Activated CD8-positive, alpha-beta memory T cell treated with anti-CD3 and anti-CD28 coated beads, Interleukin-2, amount 50 U/mL, for 24 hours (primary cell): ENCODE results near the gene MAST4.

Source experiments
- DNase-seq: peaks from one replicate; pipeline ENCODE4 v3.0.0-alpha.2; 2020; ENCODE audit errors: extremely low read depth

The MAST4 gene

DNA sequence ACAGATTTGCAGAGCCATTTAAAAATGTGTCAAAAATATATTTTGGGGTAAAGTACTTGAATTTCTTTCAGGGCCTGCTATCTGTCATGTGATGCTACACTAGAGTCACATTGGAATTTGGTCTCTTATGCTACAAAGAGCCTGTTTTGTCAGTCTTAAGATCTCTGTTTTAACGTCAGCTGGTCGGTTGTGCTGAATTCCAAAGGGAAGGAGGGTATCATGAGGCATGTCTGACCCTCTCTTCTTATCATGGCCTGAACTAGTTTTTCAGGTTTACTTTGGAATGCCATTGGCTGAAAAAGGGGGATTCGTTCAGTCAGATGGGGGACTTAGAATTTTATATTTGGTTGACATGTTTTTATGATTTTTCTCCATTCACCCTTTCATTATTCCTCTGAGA, 309.8 kb downstream of the MAST4 start:
- no peak for DNase-seq

DNA sequence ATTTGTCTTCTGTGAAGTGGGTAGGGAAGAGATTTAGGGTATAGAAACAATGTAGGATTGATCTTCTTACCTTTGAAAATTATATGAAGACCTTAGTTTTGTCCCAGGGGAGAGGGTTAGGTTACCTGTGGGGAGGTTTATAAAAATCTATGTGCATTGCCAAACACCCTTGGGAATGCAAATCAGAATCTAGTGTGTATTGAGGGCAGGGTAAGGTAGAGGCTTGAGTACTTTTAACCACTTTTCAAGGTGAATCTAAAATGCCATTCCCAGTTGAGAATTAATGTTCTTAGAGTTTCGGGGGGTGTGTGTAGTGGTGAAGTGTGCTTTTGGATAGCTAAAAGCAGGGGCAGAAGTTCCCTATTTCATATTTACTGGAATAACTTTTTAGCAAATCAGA, 312.0 kb downstream of the MAST4 start:
- no peak for DNase-seq

DNA sequence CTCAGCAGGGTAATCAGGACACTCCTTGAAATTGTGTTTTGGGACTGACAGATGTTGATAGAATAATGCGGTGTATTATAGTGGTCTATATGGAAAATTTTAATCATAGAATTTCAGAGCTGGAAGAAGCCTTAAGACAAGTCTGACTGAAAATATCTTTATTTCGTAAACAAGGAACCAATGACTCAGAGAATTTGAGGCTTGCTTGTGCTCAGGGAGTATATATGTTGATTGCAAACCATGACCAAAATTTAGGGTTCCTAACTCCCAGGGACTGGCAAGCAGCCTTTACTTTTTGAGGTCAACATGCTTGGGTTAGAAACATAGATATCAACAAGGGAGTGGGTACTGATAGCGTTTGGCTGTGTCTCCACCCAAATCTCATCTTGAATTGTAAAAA, 313.2 kb downstream of the MAST4 start:
- no peak for DNase-seq

DNA sequence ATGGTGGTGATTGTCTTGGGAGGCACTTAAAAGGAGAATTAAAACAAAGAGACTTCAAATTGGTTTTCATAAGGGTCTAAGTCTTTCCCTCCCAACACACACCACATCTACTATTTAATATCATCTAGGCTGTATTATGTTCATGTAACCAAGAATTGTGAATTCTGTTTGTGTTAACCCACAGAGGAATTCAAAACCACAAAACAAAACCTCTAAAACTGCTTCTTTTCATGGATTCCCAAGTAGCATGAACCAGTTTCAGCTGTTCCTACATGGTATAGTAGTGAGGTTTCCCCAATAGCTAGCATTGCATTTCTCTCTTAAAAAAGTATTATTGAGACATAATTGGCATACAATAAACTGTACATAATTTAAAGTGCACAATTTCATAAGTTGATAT, 316.6 kb downstream of the MAST4 start:
- DNase-seq, result no peak

DNA sequence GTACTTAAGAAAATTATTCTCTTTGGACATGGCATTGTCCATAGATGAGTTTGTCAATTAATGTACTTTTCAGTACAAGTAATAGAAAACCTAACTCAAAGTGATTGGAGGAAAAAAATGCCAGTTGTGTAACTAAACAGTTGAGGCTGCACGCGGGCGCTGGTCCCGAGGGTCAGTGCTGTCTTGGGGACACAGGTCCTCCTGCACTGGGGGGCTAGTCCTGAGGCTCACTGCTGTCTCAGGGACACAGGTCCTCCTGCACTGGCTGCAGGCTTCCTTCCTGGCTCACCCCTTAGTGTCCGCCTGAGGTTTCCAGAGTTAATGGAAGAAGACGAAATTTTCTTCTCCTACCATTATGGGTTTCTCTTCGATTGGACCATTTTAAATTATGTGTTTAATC, 319.3 kb downstream of the MAST4 start:
- no peak for DNase-seq

DNA sequence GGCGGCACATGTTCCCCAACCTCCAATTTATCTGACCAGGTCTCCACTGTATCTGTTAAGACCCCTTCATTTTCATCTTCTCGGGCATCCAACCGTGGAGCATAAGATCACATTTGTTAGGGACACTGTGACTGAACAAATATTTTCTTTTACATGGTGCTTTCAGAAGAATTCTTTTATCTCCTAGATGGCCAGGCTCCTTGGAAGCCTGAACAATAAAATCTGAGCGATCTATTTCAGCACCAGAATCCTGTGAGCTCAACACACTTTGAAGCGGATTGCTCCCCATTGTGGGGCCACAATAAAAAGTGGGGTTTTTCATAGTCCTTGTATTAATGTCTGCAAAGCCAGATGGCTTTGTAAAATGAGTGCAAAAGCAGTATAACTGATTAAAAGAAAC, 326.7 kb downstream of the MAST4 start:
- DNase-seq, result no peak

DNA sequence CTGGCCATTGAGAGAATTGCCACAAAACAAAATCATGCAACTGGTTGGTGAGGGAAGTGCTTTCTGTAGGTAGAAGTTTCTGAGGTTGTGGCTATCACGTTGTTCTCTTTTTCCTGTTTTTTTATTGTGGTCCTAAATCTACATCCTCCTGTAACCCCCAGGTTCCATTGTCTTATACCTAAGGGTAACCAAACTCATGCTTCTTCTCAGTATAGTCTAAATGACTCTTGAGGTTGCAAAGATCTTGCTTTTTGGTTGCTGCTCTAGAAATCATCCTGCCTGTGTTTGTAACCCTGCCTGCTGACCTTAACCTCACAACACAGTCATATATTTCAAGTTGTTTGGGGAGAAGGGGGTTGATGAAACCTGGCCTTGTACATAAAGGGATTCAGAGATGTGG, 327.3 kb downstream of the MAST4 start:
- DNase-seq, result no peak

DNA sequence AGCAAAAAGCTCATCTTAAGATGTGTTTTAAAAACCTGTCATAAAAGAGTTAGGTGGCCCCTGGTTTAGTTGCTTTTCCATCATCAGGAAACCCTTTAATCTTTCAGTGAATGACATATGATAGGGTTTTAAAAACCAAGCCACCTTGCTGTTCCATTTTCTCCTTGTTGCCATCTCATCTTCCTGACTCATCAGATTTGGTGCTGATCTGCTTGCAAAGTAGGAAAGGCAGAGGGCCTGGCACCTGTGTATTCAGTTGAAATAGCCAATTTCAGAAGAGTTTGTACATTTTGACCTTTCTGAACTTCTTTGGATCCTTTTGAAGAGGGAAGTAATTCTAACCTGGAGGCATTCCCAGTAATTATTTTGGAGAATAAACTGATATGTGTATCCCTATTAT, 327.7 kb downstream of the MAST4 start:
- DNase-seq, result no peak

DNA sequence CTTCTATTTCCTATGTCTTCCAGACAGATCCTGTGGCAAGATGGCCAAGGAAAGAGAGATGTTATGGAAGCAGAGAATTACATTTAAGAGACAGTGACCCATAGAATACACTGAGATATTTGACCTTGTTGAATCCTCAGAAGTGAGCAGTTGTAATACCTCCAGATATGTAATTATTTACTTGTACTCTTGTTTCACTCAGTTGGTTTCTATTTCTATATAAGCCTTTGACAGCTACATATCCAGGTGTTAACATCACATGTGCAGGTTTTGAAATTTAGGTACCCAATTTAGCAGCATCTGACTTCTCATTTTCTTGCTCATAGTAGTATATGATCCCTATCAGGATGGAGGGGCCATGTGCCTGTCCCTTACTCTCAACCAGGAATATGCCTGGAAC, 330.9 kb downstream of the MAST4 start:
- DNase-seq, result no peak

DNA sequence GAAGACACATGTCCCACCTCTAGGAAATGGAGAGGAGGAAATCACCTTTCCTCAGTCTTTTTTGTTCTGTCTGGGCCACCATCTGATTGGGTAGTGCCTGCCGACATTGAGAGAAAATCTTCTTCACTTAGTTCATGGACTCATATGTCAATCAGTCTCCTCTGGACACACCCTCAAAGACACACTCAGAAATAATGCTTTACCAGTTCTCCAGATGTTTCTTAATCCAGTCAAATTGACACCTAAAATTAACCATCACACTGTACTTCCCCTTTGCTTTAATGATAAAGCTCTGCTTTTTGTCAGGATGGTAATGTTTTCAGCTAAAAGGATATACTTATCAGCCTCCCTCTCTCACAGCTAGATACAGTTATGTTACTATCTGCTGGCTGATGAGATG, 333.1 kb downstream of the MAST4 start:
- no peak for DNase-seq

DNA sequence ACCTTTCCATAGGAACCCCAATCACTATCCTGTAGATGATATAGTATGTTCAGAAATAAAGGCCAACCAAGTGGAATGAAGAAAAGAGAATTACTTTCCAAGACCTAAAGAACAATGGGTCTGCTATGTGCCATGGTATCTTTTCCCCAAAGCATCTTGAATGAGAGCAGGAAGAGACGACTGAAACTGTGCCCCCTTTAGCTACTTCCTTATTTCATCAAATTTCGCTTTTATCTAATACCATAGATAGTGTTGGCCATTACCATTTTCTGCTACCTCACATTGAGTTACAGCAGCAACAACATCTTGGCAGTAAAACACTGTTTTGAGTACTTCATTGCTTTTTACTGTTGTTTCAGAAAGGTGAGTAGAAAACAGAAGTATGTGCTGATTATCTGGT, 333.8 kb downstream of the MAST4 start:
- DNase-seq, result no peak

DNA sequence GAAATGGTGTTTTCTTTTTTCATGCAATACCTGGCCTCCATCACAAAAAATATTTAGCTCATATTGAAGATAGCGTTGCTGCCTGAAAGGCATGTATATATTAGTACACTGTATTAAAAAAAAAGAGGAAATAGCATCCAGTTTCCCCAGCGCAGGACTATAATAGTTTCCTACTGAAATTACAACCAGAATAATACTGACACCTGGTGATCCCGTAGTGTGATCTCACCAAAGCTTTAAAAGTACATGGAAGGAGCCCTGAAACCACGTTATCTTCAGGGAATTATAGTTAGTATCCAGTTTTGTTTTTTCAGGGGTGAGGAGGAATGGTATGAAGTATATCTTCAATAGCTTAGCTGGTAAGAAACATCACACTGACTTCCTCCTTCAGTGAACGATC, 335.5 kb downstream of the MAST4 start:
- DNase-seq, result no peak

DNA sequence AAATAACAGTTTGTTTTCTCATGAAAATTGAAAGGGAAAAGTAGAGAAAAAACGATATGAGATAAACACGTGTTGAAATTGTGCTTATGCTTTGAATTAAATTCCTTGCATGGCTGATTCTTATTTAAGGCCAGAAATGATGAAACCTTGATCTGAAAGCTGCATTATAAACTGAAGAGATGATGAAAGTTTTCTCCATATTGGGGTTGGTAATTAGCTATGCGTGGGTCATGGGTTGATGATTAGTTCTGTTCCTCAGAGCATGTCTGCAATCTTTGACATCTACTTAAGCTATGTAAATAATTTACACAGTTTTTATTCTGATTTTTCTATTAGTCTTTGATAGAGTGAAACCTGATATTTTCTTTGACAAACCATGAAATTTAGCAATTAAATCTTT, 336.3 kb downstream of the MAST4 start:
- no peak for DNase-seq

DNA sequence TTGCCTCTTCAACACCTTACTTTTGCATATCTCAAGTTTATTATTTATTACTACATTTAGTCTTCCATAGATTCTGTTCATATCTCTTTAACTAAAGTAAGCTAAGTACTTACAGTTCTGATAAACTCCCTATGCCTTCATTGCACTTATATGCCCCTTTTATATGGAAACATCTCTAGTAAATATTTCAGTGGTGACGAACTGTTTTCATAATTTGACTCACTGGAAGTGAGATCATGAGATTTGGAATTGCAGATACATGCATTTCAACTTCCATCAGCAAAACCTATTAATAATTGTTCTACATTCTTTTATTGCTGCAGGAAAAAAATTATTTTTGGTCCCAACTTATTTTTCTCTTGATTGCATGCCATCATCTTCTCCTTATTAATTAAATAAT, 336.9 kb downstream of the MAST4 start:
- no peak for DNase-seq

DNA sequence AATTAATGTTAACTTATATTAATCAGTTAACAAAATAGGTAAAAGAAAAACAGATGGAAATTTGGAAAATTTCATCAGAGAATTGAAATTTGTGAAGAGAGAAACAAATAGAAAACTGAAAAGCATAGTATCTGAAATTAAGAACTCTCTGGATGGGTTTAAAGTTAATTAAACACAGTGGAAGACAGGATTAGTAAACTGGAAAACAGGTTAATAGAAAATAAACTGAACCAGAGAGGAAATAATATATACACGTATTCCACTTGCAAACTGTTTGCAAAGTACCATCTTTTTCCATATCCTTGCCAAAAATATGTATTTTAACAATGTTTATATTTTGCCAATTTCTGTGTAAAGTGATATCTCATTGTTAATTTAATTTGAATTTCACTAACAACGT, 342.9 kb downstream of the MAST4 start:
- DNase-seq, result no peak

DNA sequence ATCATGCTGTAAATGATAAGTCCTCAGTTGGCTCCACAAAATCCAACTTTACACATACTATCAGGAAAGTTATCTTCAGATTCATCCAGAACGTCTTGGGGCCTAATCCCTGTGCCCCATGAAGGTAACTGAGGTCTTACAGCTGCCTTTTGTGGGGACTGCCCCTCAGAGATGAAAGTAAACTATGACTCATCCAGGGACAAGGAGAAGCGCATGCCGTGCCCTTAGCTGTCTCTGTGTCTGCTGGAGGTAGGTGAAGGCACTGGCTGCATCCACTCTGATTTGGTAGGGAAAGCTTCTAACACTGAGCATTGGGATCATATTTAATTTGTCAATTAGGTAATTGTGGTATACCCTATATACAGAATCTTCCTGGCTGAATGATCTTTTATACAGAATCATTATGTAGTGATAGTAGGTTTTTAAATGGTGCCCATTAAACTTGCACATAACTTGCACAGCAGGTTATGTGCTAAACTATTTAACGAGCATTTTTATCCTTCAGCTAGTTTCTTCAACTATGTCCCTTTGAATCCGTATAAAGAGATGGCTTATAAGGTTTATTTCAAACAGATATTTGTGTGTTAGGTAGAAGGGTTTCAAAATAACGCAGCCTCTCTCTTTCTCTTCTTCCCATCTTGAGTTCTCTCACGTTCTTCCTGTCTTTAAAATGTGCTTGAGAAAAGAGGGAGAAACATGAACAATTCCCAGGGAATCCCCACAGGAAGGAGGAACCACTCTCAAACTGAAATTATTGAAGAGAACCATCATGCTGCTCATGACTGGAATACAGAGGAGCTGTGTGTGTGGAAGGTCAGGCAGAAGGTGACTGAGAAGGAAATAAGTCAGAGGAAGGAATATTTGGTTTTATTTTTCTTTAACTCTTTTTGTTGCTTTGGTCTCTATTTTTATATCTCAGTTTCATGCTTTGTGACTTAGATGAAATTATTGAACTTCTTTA, 349.5 kb downstream of the MAST4 start:
- DNase-seq, result no peak

DNA sequence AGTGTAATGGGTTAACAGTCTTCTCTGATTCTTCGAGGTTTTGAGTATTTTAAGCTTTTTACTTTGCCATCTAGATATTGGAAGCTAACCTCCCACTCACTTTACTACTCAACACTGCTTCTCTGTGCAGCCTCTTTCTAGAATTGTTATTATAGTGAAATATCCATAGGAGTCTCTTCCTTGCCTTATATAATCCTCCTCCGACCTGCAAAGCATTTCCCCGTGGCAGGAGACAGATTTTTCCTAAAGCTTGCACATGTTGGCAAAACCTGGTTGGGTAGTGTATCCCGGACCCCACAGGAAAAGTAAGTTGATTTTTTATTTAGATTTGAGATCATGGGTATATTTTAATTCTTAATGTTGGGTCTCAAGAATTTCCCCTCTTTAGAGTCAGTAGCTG, 351.3 kb downstream of the MAST4 start:
- no peak for DNase-seq

DNA sequence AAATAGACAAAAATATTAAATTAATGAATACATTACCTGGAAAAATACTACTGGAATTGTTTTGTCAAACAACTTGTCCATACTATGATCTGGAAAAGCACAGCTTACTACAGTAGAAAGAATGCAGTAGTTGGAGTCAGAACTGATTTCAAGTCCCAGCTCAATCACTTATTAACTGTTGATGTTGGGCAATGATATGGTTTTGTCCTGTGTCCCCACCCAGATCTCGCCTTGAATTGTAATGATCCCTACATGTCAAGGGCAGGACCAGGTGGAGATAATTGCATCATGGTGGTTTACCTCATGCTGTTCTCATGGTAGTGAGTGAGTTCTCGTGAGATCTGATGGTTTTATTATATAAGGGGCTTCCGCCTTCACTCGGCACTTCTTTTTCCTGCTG, 352.9 kb downstream of the MAST4 start:
- no peak for DNase-seq

DNA sequence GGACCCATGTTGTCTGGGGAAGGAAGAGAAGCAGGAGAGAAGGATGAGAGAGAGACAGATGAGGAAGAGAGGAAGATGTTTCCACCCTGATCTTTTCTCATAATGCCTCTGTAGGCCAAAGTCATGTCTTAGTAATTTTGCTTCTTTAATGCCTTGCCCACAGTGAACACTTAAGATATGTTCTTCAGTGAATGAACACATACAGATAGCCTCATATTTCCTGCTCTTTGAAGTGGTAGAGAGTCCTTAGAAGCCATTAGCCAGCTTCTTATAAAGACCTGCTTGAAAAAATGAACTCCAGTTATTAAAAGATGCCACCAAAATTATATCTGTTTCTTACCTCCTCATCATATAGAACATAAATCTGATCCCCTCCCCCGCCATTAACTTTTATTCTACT, 356.0 kb downstream of the MAST4 start:
- DNase-seq, result no peak

DNA sequence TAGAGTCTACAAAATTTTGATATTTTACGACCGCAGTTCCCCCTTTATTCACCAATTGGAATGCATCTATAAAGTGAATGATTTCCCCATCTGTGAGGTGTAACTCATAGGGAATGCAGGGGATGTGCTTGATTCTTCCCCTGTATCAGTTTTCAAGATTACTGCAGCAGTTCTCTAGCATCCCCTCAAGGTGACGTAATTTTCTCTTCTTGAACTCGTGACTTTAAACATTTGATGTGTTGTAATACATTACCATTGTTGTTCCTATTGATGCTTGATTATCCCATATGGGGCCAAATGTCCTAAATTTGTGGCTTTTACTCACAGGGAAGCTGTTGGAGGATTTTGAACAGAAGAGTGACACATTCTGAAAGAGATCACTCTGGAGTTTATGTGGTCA, 360.2 kb downstream of the MAST4 start:
- DNase-seq, result no peak

DNA sequence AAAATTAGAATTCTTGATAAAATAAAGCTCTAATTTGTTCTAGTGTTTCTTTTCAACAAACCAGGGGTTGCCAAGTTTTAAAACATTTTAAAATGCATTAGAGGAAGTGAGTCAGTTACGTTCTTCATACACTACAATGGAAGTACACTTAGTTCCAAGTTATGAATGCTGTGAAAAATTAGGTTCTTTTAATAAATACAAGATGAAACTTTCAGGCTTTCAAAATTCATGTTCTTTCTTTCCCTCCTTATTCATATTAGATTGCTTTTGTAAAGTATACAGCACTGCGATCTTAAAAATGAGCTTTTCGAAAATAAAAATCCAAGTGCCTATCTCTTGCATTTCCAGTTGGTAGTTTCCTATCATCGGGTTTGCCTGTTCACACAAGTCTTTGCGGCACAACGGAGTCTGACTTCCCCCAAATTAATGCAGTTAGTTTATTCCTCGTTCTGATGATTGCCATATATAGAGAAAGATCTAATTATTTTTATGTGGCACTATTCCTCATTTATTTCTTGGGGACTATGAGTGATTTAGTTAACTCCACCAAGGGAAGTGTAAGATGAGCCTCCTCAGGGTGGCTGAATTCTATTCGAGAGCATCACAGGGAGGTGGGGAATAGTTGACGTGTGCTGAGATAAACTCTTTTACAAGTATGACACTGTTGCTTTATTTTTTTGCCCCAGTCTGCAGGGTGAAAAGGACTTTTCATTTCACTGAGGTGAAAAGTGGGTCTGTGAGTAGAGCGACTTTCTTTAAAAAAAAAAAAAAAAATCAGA, 362.2 kb downstream of the MAST4 start:
- DNase-seq, result no peak

DNA sequence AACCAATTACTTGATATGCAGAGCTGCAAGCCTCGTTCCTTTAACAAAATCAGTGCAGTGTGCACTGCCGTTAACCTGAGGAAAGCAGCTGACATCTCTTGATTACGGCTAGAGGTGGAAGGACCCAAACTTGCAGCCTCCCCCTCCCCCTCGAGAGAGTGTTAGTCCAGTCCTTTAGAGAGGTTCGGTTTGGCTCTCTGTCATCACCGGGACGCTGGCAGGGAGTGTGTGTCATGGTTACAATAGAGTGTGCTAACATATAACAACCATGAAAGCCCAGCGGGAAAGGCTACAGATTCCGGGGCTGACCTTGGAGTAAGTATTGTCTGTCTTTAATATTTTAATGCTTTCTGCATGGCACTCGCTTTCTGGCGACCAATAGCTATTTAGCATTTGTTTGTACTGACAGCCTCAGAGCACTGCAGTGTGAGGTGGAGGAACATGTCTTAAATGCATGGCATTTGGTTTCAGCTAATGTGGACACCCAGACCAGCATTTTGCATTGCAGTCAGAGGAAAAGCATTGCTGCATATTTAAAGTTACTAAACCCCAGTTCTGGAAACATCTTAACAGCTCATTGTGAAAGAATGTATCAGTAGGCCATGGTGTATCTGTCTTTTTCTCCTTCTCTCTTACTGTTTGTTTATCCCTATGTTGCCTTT, 362.9 kb downstream of the MAST4 start:
- DNase-seq, result no peak

DNA sequence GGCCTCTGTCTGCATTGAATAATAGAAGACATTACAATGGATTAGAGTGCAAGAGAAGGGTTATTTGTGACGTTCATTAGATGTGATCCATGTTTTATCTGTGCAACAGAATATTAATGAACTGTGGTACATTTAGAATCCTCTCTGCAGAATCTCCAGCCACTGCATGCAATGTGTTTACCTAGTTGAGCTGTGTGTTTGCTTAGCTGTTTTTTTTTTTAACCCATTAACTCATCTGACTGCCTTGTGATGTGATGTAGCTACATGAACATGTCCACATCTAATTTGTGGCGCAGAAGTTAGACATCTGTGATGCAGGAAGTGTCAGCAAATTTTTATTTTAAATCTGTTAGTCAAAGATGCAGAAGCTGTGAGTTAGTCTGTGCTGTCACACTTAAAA, 363.5 kb downstream of the MAST4 start:
- DNase-seq, result no peak
